NCI-H2171 (cell line): ENCODE results near the gene C2CD4C.
"Not testable (repeated sequence)": the region's sequence is repeated elsewhere in the genome, so short reads cannot be mapped to it uniquely, and the experiment has no call there.

Experiments used
- DNase-seq: peaks from one replicate; lab custom pipeline; 2025; lab: John Stamatoyannopoulos, UW

The C2CD4C gene

GRCh38 chr19:438416-438958, 29.5 kb upstream of the C2CD4C start:
- DNase-seq = no peak

GRCh38 chr19:437041-437440, 28.1 kb upstream of the C2CD4C start:
- no peak for DNase-seq

- no peak for DNase-seq
These were observed 27.5 kb upstream of the C2CD4C start for GRCh38 chr19:436413-436950.

DNA sequence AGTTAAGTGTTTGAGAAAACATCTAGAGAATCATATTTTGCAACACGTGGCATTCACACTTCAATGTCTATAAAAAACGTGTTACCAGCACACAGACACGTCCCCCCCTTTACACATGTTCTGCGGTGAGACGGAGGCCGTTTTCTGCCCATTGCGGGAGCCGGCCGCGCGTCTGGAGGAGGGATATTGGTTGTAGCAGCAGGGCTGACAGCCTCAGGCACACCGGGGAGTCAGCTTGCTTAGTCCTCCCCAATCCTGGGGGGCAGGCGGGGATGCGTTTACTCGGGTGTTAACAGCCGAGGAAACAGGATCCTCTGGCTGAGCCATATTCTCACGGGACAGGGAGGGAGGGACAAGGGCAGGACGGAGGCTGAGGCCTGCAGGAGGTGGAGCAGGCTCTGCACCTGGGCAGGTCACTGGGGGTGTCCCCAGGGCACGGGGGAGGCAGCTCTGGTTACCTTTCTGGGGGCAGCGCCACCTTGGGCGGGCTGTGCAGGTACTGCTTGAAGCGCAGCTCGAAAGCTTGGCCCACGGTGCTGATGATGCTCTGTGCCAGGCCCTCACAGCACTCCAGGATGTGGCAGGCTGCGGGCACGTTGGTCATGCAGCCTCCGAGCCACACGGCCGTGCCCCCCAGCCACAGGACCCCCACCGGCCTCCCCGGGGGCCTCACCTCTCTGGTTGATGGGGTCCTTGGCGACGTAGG, 26.9 kb upstream of the C2CD4C start:
- DNase-seq = peak; percentile 88

DNA sequence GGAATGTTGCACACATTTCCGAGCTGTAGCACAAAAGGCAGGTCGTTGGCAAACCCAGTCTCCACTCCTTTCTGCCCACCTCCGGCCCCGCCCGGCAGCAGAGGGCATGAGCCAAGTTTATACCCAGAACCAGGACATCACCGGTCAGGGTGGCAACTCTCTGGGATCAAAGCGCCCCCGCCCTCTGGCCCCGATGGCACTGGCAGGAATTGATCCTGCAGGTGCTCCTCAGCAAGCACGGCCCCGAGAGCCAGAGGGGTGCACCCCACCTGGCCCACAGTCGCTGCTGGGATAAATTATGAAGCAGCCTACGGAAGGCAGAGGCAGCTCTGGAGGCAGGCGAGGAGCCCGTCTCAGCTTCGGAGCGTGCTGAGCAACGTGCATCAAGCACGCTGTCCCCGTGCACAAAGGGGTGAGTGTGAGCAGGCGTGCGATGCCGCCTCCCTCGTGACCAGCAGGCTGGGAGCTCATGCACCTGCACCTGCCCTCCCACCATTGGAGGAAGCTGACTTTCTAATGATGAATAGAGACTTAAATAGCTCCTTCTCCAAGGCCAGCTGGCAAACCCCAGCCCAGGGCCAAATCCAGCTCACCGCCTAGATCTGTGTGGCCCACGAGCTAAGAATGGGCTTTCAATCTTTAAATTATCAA, 26.2 kb upstream of the C2CD4C start:
- DNase-seq = no peak

DNA sequence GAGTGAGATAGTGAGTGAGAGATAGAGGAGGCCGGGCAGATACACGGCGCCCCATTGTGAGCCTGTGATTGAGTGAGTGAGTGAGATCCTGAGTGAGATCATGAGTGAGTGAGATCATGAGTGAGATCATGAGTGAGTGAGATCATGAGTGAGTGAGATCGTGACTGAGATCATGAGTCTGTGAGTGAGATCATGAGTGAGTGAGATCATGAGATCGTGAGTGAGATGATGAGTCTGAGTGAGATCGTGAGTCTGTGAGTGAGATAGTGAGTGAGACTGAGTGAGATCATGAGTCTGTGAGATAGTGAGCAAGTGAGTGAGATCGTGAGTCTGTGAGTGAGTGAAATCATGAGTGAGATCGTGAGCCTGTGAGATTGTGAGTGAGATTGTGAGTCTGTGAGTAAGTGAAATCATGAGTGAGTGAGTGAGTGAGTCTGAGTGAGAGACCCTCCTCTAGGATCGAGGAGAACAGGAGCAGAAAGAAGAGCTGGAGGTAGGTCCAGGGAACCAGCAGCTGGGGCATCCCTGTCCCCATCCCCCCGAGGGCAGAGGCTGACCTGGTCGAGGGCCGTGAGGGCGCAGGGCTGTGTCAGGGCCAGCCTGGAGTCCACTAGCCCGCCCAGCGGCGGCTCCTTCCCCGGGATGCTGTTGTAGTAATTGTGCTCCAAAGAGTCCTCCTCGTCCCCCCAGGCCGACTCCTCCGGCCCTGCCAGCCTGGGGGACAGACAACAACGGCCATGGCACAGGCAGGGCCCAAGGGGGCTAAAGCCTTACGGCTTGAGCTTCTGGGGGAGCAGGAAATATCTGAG, 25.4 kb upstream of the C2CD4C start:
- DNase-seq = no peak

DNA sequence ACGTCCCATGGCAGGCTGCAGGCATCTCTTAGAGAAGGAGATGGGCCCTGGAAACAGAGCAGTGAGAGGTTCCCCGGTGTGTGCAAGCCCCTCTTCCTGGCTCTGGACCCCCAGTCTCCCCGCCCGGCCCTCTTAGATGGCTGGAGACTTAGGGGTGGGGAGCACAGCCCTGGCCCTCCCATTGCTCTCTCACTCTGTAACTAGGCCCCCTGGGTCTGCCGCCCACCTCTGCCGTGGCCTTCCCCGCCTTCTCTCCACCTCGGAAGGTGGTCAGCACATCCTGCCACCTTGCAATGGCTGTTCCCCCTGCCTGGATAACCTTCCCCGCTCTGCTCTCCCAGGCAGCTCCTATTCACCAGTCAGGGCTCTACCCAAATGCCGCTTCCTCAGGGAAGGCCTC, 21.8 kb upstream of the C2CD4C start:
- no peak for DNase-seq

DNA sequence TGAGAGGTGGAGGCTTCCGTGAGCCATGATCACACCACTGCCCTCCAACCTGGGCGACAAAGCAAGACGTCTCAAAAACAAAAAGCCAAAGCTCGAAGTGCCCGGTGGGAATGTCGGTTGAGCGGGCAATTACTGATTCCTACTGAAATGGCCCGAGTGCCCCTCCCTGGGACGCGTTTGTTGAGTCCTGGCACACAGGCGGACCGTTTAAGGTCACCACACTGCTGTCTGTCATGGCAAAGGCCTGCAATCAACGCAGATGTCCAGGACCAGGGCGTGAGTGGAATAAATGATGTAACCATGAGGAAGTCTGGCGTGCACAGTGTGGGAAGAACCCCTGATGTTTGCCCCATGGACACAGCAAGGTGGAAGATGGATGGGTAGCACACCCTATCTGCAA, 19.2 kb upstream of the C2CD4C start:
- DNase-seq = no peak

DNA sequence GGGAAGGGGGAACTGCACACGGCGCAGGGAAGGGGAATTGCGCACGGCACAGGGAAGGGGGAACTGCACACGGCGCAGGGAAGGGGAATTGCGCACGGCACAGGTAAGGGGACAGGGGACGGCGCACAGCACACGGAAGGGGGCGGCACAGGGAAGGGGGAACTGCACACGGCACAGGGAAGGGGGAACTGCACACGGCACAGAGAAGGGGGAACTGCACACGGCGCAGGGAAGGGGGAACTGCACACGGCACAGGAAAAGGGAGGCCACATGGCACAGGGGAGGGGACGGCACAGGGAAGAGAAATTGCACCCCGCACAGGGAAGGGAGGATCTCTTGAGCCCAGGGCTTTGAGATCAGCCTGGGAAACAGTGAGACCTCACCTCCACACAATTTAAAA, 18.7 kb upstream of the C2CD4C start:
- peak; percentile 52 for DNase-seq

- DNase-seq = peak; percentile 72
These were observed 17.9 kb upstream of the C2CD4C start for GRCh38 chr19:426725-427445.

GRCh38 chr19:425056-425455, 16.1 kb upstream of the C2CD4C start:
- DNase-seq = no peak

DNA sequence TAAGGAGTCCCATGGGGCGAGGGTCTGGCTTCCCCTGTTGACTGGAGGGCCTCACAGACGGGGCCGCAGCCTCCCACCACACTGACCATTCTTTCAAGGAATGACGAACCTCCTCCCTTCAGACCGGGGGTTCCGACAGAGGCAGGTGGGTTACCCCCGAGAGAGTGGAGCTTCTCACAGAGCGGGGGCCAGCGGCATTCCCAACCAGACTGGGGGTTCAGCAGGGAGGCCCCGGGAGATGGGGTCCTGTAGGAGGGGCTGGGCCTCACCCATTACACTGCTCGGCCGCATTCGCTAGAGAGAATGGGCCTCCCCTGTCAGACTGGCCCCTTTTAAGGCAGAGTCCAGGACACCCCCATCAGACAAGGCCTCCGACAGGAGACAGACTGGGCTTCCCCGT, 15.6 kb upstream of the C2CD4C start:
- no peak for DNase-seq

DNA sequence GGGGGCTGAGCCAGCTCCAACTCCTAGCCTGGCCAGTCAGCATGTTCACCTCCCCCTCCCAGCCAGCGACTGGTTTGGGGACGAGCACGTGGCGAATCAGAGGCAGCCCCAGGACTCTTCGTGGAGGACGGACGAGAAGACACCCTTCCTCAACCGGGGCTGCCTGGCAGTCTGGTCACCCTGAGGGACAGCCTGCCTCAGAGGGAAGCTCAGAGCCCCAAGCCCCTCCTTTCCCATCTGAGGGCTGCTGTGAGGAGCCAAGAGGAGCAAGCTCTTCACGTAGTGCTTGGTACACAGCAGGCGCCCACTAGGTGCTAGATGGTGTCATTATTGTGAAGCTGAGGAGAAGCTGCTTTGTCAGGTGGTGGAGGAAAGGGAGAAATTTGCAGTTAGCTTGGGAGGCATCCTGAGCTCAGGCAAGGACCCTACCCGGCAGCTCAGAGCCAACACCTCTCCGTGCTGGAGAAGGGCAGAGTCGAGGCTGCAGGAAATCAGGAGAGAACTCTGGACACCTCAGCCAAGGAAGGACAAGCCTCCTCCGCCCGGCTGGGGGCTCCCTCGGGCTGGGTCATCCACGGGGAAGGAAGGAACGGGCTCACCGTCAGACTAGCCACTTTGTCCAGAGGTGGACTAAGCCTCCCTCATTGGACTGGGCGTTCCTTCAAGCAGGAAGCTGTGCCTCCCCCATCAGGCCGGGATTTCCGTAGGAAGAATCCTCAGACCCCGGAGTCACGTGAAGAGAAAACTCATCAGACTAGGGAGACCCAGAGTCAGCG, 14.9 kb upstream of the C2CD4C start:
- DNase-seq = no peak

GRCh38 chr19:422917-423226, 13.9 kb upstream of the C2CD4C start:
- not testable (repeated sequence) for DNase-seq

DNA sequence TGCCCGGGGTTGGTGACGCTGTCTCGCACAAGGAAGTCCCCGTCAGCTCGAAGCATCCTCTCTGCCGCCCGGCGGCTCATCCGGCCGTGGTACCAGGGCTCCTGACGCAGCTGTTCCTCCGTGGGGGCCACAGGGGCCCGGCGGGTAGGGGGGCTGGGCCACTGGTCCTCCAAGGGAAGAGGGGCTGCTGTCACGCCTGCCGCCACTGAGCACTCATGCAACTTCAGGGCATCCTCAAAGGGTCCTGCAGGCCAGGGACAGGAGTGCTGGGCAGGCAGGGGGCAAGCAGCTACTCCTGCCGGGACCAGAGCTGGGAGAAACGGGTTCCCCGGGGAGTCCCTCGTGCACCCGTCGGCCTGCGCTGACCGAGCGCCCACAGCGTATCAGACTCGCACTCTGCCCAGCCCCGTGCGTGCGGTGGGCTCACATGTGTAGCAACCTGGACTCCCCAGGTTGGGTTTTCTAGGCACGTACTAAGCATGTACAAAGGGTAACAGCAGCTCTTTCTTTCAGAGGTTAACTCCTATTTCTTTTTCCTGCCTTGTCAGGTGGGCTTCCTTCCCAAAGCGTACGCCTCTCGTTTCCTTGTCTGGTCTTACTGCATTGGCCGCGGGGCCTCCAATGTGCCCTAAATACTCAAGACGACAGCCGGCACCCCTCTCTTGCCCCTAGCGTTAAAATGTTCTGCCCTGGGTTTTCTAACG, 13.4 kb upstream of the C2CD4C start:
- no peak for DNase-seq

GRCh38 chr19:419721-420515, 11.0 kb upstream of the C2CD4C start:
- no peak for DNase-seq

- DNase-seq = no peak
These were observed 10.1 kb upstream of the C2CD4C start for GRCh38 chr19:418761-419671.

DNA sequence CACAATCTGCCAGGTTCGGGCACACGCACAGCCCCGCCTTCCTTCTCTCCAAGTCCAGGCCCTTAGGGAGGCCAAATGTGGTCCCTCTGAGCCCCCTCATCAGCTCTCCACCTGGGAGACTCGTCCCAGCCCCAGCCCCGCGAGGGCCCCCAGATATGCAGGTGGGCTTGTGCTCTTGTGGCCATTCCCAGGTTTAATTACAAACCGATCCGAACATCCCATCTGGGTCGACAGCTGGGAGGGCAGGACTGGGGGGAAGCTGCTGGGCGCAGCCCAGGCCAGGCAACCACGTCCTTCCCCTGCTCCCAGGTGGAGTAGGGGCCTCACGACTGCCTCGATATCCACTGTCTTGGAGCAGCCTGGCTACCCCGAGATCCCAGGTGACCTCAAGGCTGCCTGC, 7.5 kb upstream of the C2CD4C start:
- DNase-seq = no peak

- DNase-seq = no peak
These were observed 6.3 kb upstream of the C2CD4C start for GRCh38 chr19:415292-415691.
